NCI-H345 (cell line): ENCODE results near the gene GYS2.
"Not testable (repeated sequence)": the region's sequence is repeated elsewhere in the genome, so short reads cannot be mapped to it uniquely, and the experiment has no call there.

Experiments
- DNase-seq: peaks from one replicate; lab custom pipeline; 2025; lab: John Stamatoyannopoulos, UW

The GYS2 gene

GRCh38 chr12:21604245-21605101 lies at the start of gene GYS2:
TSS of gene GYS2 (minus strand) at chr12:21604847. CDS start at chr12:21604592, 255 bp downstream.
- DNase-seq = no peak

GRCh38 chr12:21651821-21652220 lies 47.2 kb upstream of the GYS2 start:
- DNase-seq = no peak

GRCh38 chr12:21650997-21651396 lies 46.4 kb upstream of the GYS2 start:
- no peak for DNase-seq

- DNase-seq = no peak
These were observed 44.4 kb upstream of the GYS2 start for GRCh38 chr12:21649034-21649433.

GRCh38 chr12:21648378-21648777 lies 43.7 kb upstream of the GYS2 start:
- no peak for DNase-seq

GRCh38 chr12:21647179-21647578 lies 42.5 kb upstream of the GYS2 start:
- no peak for DNase-seq

- DNase-seq = not testable (repeated sequence)
These were observed 40.4 kb upstream of the GYS2 start for GRCh38 chr12:21645041-21645500.

- DNase-seq = no peak
These were observed 39.9 kb upstream of the GYS2 start for GRCh38 chr12:21644516-21644915.

GRCh38 chr12:21643758-21644157 lies 39.1 kb upstream of the GYS2 start:
- no peak for DNase-seq

GRCh38 chr12:21642707-21643389 lies 38.2 kb upstream of the GYS2 start:
- no peak for DNase-seq

- DNase-seq = no peak
These were observed 33.6 kb upstream of the GYS2 start for GRCh38 chr12:21638054-21638891.

- DNase-seq = no peak
These were observed 29.6 kb upstream of the GYS2 start for GRCh38 chr12:21634245-21634644.

- no peak for DNase-seq
These were observed 26.7 kb upstream of the GYS2 start for GRCh38 chr12:21631367-21631766.

- no peak for DNase-seq
These were observed 23.3 kb upstream of the GYS2 start for GRCh38 chr12:21627924-21628323.

GRCh38 chr12:21618566-21618965 lies 13.9 kb upstream of the GYS2 start:
- no peak for DNase-seq

GRCh38 chr12:21617030-21617429 lies 12.4 kb upstream of the GYS2 start:
- no peak for DNase-seq

GRCh38 chr12:21615431-21615830 lies 10.8 kb upstream of the GYS2 start:
- no peak for DNase-seq

GRCh38 chr12:21614506-21614905 lies 9.9 kb upstream of the GYS2 start:
- DNase-seq = no peak

- no peak for DNase-seq
These were observed 9.3 kb upstream of the GYS2 start for GRCh38 chr12:21613931-21614330.

GRCh38 chr12:21608196-21608595 lies 3.5 kb upstream of the GYS2 start:
- DNase-seq = no peak

- no peak for DNase-seq
These were observed 3.1 kb upstream of the GYS2 start for GRCh38 chr12:21607701-21608100.

- no peak for DNase-seq
These were observed 1.5 kb upstream of the GYS2 start for GRCh38 chr12:21606175-21606574.
